ENCODE results near the gene NOS1. TPM values are rescaled to one million over a fixed set of nuclear protein-coding genes. Genes with fewer than 3 reads are reported as not detected.

NOS1 gene
- total RNA-seq, 4 donors from 2014 or later: 0.13 to 2.8 (median 0.73) TPM; not detected in 1

- Histone ChIP-seq H3K36me3 (no peaks in the 10 kb centered on the region), H3K27me3 (no peaks in the 10 kb centered on the region), H3K9me3 (no peaks in the 10 kb centered on the region), H3K4me3 (replicated peaks in 1 of 3) (no peak overlapping the region), H3K4me1 (no peaks in the 10 kb centered on the region), H3K27ac (no peak overlapping the region)
- TF ChIP-seq POLR2A (IDR thresholded peaks at IDR 0.05) (no peak), CTCF (IDR thresholded peaks at IDR 0.05) (no peak)
- intact Hi-C loops (cut with DNase I): no loop called here
- DNase-seq: no peak
- WGBS, 2 donors: 88 to 89% methylated on average over 4 of the region's 4 CpGs
These were observed 88.7 kb downstream of the NOS1 start for GRCh38 chr12:117272690-117273089.

GRCh38 chr12:117262749-117263148, 98.7 kb downstream of the NOS1 start:
- intact Hi-C loops (cut with DNase I): no loop called here
- H3K4me3 ChIP-seq (replicated peaks in 1 of 3): no peak overlapping the region
- no peaks in the 10 kb centered on the region for H3K9me3 ChIP-seq
- no peaks in the 10 kb centered on the region for H3K27me3 ChIP-seq
- 69 to 79% methylated on average over 3 of the region's 3 CpGs for WGBS, 2 donors
- DNase-seq: no peak
- no peaks in the 10 kb centered on the region for H3K36me3 ChIP-seq
- no peak overlapping the region for H3K27ac ChIP-seq
- H3K4me1 ChIP-seq: no peaks in the 10 kb centered on the region
- TF ChIP-seq POLR2A (IDR thresholded peaks at IDR 0.05) (no peak), CTCF (IDR thresholded peaks at IDR 0.05) (no peak)

GRCh38 chr12:117261247-117261646, 100.2 kb downstream of the NOS1 start:
- no peaks in the 10 kb centered on the region for H3K36me3 ChIP-seq
- WGBS, 2 donors: 81 to 89% methylated on average over 2 of the region's 2 CpGs
- intact Hi-C loops (cut with DNase I): no loop called here
- no peaks in the 10 kb centered on the region for H3K4me1 ChIP-seq
- TF ChIP-seq POLR2A (IDR thresholded peaks at IDR 0.05): no peak
- no peak overlapping the region for H3K27ac ChIP-seq
- H3K4me3 ChIP-seq (replicated peaks in 1 of 3): no peak overlapping the region
- no peak for DNase-seq
- H3K27me3 ChIP-seq: no peaks in the 10 kb centered on the region
- no peaks in the 10 kb centered on the region for H3K9me3 ChIP-seq

GRCh38 chr12:117255386-117255785, 106.0 kb downstream of the NOS1 start:
- Histone ChIP-seq H3K27ac (no peak overlapping the region), H3K27me3 (no peaks in the 10 kb centered on the region), H3K9me3 (no peaks in the 10 kb centered on the region), H3K36me3 (no peaks in the 10 kb centered on the region), H3K4me3 (replicated peaks in 1 of 3) (no peak overlapping the region), H3K4me1 (no peaks in the 10 kb centered on the region)
- no peak for DNase-seq
- intact Hi-C loops (cut with DNase I): no loop called here
- WGBS, 2 donors: 81 to 88% methylated on average over 4 of the region's 4 CpGs
- TF ChIP-seq CTCF (IDR thresholded peaks at IDR 0.05): no peak
- TF ChIP-seq POLR2A (IDR thresholded peaks at IDR 0.05): no peak

- intact Hi-C loops (cut with DNase I): no loop called here
- TF ChIP-seq POLR2A (IDR thresholded peaks at IDR 0.05) (no peak), CTCF (IDR thresholded peaks at IDR 0.05) (no peak)
- WGBS, 2 donors: 79 to 88% methylated on average over 1 of the region's 1 CpG
- no peaks in the 10 kb centered on the region for H3K36me3 ChIP-seq
- H3K9me3 ChIP-seq: no peaks in the 10 kb centered on the region
- H3K27me3 ChIP-seq: no peaks in the 10 kb centered on the region
- no peak overlapping the region for H3K27ac ChIP-seq
- DNase-seq: no peak
- no peaks in the 10 kb centered on the region for H3K4me1 ChIP-seq
- no peak overlapping the region for H3K4me3 ChIP-seq (replicated peaks in 1 of 3)
These were observed 117.9 kb downstream of the NOS1 start for GRCh38 chr12:117243488-117243887.

- Histone ChIP-seq H3K9me3 (no peaks in the 10 kb centered on the region), H3K4me3 (replicated peaks in 1 of 3) (no peak overlapping the region), H3K27me3 (no peaks in the 10 kb centered on the region), H3K27ac (no peak overlapping the region), H3K4me1 (no peaks in the 10 kb centered on the region), H3K36me3 (no peaks in the 10 kb centered on the region)
- TF ChIP-seq CTCF (IDR thresholded peaks at IDR 0.05) (no peak), POLR2A (IDR thresholded peaks at IDR 0.05) (no peak)
- intact Hi-C loops (cut with DNase I): no loop called here
- 89 to 93% methylated on average over 9 of the region's 9 CpGs for WGBS, 2 donors
- no peak for DNase-seq
These were observed 119.7 kb downstream of the NOS1 start for GRCh38 chr12:117241697-117242096.

All from thyroid gland (tissue), 4 donors.